Vagina (tissue), 2 donors: ENCODE results near the gene ANXA10. TPM values are rescaled to one million over a fixed set of nuclear protein-coding genes. Genes with fewer than 3 reads are reported as not detected.

Source experiments
- DNase-seq, 2 donors: peaks; one replicate each; pipeline ENCODE4 v3.0.0-alpha.2; 2017; ENCODE audit errors: extremely low spot score in 2 of 2
- H3K27ac ChIP-seq: fragments of 200-600 bp; sonication (generic); one replicate; pipeline ENCODE4 v1.5.1; 2019
- H3K27me3 ChIP-seq: fragments of 200-600 bp; sonication (generic); one replicate; pipeline ENCODE4 v1.5.1; 2019
- H3K36me3 ChIP-seq, 2 donors: fragments of 200-600 bp; sonication (generic); one replicate each; pipeline ENCODE4 v1.5.1; 2017 to 2019
- H3K4me1 ChIP-seq: fragments of 200-600 bp; sonication (generic); one replicate; pipeline ENCODE4 v1.5.1; 2019
- H3K4me3 ChIP-seq, 2 donors: fragments of 200-600 bp; sonication (generic); 1 replicate in 1 of 2; 2 replicates in 1 of 2; pipeline ENCODE4 v1.5.1; 2016 to 2019
- H3K9me3 ChIP-seq: fragments of 200-600 bp; sonication (generic); one replicate; pipeline ENCODE4 v1.5.1; 2019
- CTCF ChIP-seq, 3 experiments: fragments of 450-650 bp in 2 of 3; fragments of 200-600 bp in 1 of 3; sonication (generic) in 1 of 3; IDR thresholded peaks; one replicate each; pipeline ENCODE4 v1.5.1; 2017 to 2019; ENCODE audit warnings: antibody characterized with exemption in 3 of 3, mild to moderate bottlenecking in 2 of 3, moderate library complexity in 2 of 3
- POLR2A ChIP-seq, 2 donors: fragments of 450-650 bp; IDR thresholded peaks; one replicate each; pipeline ENCODE4 v1.6.1; 2017; ENCODE audit warnings: antibody characterized with exemption in 2 of 2, mild to moderate bottlenecking in 2 of 2, moderate library complexity in 2 of 2
- POLR2AphosphoS5 ChIP-seq, 2 donors: sonication (generic); formaldehyde crosslinking; IDR thresholded peaks; one replicate each; pipeline ENCODE4 v1.9.0; 2017; ENCODE audit warnings: antibody characterized with exemption in 2 of 2, mild to moderate bottlenecking in 2 of 2, low read depth in 1 of 2; ENCODE audit not compliant: insufficient read depth in 1 of 2
- intact Hi-C: fragments of 100-400 bp; cut with DNase I; formaldehyde crosslinking; loops from one replicate; pipeline ENCODE4 v1.15.1; 2023
- total RNA-seq: library from RNA; depleted of rRNA; stranded (reverse); fragments of >200 nt; gene quantifications from one replicate; pipeline ENCODE4 v1.2.3, GENCODE V29; 2016

ANXA10 gene
- total RNA-seq, 1 donor from 2014 or later: not detected

DNA sequence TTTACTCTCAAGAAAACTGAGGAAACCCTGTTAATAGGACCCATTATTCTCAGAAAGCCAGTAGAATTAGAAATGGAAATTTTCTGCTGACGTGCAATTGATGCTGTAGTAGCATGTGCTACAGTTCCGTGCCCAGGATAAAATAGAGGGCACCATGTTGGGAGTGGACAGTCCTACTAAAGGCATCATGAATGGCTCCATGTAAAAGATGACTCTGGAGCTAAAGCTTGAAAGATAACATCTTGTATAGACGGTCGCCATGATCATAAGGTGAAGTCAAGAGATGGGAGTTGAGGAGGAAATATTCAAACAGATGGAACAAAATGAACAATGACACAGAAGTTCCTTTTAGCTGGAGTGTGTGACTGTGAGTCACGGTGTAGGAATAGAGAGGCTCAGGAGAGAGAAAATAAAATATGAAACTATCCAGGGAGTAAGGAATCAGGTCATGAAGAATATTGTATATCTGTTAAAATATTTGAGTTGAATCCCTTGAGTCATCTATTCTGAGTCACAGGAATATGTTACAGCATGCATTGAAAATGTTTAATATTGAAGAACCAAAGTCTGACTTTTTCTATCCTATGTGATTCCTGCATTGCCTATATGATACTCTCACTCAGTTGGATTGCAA is 31.8 kb downstream of the ANXA10 start:
- intact Hi-C loops: no loop called here
- no peak overlapping the region for H3K4me3 ChIP-seq
- no peaks in the 10 kb centered on the region for H3K9me3 ChIP-seq
- TF ChIP-seq POLR2AphosphoS5 (IDR thresholded peaks at IDR 0.05; ENCODE audit: insufficient read depth in 1 of 2, low read depth in 1 of 2) (no peak), POLR2A (IDR thresholded peaks at IDR 0.05) (no peak)
- H3K27ac ChIP-seq: no peak overlapping the region
- DNase-seq: no peak
- no peaks in the 10 kb centered on the region for H3K4me1 ChIP-seq
- H3K27me3 ChIP-seq: no peaks in the 10 kb centered on the region
- H3K36me3 ChIP-seq: no peaks in the 10 kb centered on the region

DNA sequence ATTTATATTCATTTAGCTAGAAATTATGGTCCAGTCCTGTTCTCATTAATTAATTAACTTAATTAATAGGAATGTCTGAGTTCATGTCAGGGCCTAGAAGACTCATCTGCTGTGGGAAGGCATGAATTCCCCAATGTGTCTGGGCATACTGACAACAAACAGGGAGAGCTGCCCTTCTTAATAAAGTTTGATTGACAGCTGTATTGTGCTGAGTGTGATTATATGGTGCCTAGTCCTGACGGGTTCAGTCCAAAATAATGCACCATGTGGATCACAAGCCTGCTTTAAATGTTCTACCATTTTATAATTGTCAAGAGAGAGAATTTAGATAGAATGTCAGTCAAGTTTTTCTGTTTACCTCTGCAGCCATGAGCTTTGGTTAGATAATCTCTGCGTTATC is 34.6 kb downstream of the ANXA10 start:
- Histone ChIP-seq H3K36me3 (no peaks in the 10 kb centered on the region), H3K4me3 (no peak overlapping the region), H3K9me3 (no peaks in the 10 kb centered on the region), H3K27ac (no peak overlapping the region), H3K4me1 (no peaks in the 10 kb centered on the region), H3K27me3 (no peaks in the 10 kb centered on the region)
- no peak for TF ChIP-seq CTCF (IDR thresholded peaks at IDR 0.05)
- no peak for TF ChIP-seq POLR2AphosphoS5 (IDR thresholded peaks at IDR 0.05; ENCODE audit: insufficient read depth in 1 of 2, low read depth in 1 of 2)
- no peak for TF ChIP-seq POLR2A (IDR thresholded peaks at IDR 0.05)
- no peak for DNase-seq
- intact Hi-C loops: no loop called here

- intact Hi-C loops: no loop called here
- Histone ChIP-seq H3K27ac (no peak overlapping the region), H3K27me3 (no peaks in the 10 kb centered on the region), H3K9me3 (no peaks in the 10 kb centered on the region), H3K4me1 (no peaks in the 10 kb centered on the region), H3K36me3 (no peaks in the 10 kb centered on the region), H3K4me3 (no peak overlapping the region)
- no peak for TF ChIP-seq CTCF (IDR thresholded peaks at IDR 0.05)
- DNase-seq: no peak
These were observed 36.3 kb downstream of the ANXA10 start for GRCh38 chr4:168128601-168129000.

DNA sequence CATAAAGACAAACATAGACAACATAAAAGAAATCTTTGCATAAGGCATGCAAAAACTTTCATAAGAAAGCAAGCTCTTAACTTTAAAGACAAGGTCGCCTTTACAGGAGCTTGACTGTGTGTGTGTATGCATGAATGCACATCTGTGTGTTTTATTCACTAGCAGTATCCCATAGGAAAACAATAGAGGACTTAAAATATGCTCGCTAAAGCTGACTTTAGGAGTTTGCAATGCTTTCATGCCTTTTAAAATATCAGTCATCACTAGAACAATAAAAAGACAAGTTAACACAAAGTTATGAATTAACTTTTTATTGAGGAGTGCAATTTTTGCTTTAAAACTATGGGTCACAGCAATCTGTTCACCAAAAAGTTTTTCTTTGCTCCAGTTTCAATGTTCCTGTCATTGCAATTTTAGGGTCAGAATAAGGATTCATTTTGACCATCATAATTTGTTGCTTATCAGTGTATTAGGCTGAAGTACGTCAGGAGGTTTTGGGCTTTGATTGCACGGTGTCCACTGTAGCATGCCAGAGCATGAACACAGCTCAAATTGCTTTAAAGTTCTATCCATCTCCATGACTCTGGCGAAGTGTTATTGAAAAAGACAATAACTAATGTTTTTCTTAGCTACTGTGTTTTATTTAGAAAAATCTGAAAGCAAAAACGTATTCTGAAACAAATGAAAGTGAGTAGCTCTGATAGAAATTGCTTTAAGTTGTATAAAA is 36.9 kb downstream of the ANXA10 start:
- Histone ChIP-seq H3K36me3 (no peaks in the 10 kb centered on the region), H3K27ac (no peak overlapping the region), H3K27me3 (no peaks in the 10 kb centered on the region), H3K4me3 (no peak overlapping the region), H3K4me1 (no peaks in the 10 kb centered on the region), H3K9me3 (no peaks in the 10 kb centered on the region)
- no peak for DNase-seq
- TF ChIP-seq POLR2AphosphoS5 (IDR thresholded peaks at IDR 0.05; ENCODE audit: insufficient read depth in 1 of 2, low read depth in 1 of 2) (no peak), POLR2A (IDR thresholded peaks at IDR 0.05) (no peak), CTCF (IDR thresholded peaks at IDR 0.05) (no peak)
- intact Hi-C loops: no loop called here

- TF ChIP-seq CTCF (IDR thresholded peaks at IDR 0.05) (no peak), POLR2AphosphoS5 (IDR thresholded peaks at IDR 0.05; ENCODE audit: insufficient read depth in 1 of 2, low read depth in 1 of 2) (no peak), POLR2A (IDR thresholded peaks at IDR 0.05) (no peak)
- Histone ChIP-seq H3K36me3 (no peaks in the 10 kb centered on the region), H3K4me1 (no peaks in the 10 kb centered on the region), H3K27me3 (no peaks in the 10 kb centered on the region), H3K4me3 (no peak overlapping the region), H3K27ac (no peak overlapping the region), H3K9me3 (no peaks in the 10 kb centered on the region)
- DNase-seq: no peak
- intact Hi-C loops: no loop called here
These were observed 37.5 kb downstream of the ANXA10 start for GRCh38 chr4:168129802-168130201.
